Measurements from ENCODE around the gene PRRT3.

Gene PRRT3

DNA sequence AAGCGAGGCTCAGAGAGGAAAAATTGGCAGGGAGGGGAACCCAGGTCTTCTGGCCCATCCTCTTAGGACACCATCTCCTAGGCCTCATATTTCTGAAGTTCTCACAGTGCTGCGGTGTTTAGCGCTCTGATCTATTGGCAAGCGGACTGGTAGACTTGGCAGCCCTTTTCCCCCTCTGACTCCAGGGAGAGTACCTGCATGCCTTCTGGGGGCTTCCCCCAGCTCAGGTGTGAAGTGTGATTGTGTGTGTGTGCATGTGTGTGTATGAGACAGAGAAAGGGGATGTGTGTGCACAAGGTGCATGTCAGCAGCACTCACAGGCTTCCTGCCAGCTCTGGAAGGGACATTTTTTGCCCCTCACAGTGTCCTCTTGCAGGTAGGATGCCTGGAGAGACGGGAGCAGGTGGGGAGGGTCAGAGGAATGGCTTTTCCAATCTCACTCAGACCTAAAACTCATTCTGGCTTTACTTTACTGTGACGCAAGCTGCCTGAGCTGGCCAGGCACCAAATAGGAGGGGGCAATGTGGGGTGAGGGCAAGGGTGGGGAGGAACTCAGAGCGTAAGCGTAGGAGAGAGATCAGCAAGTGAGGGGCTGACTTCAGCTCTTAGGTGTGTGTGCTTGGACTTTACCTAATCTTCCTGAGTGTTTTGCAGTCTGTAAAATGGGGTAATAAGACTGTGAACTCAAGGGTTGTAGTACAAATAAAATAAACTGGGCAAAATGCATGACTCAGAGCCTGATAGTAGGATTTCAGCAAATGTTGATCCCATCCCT, 53.6 kb downstream of the PRRT3 start:
- no peak for TF ChIP-seq CTCF (IDR thresholded peaks at IDR 0.05)

DNA sequence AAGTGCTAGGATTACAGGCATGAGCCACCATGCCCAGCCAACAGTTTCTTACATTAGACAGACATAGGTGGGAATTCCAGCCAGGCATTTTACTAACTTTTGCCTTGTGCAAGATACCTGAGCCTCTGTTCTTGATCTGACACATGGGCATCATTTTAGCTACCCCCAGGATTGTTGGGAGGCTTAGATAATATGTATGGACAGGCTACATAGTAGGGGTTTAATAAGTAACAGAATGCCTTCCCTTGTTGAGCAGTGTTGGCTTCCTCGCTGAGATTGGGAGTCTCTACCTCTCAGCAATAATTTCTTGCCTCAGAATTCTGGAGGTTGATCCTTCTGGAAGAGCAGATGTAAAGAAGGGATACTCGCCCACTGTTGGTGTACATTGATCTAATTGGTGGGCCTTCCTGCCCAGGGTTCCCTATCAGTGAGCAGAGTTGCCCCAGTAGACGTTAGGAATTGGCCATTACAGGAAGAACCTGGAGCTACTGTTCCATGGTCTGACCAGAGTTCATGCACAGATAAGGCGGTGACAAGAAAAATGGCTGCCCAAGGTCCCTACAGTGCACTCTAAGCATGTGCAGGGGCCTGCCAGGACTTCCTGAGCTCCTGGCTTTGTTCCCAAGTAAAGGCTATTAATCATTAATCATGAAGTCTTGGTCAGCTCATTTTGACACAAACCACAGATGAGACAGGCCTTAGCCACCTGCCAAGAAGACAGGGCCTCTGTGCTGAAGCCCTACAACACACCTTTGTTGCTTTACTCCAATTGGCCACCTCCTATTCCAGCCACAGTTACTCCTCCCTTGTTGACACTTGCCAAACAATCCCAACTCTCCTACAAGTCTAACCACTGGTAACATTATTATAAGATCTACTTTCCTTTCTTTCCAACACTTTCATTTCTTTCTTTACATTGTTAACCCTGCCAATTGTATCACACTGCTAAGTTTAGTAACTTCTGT, 54.5 kb downstream of the PRRT3 start:
- no peak for TF ChIP-seq CTCF (IDR thresholded peaks at IDR 0.05)

All from LNCAP (cell line).